H9 (cell line): ENCODE data around the gene PRKAG2. TPM values are rescaled to one million over a fixed set of nuclear protein-coding genes. Genes with fewer than 3 reads are reported as not detected.

ENCODE experiments used
- DNase-seq: peaks from one replicate; pipeline ENCODE4 v3.0.0-alpha.2; 2017
- H2AFZ ChIP-seq: one replicate; pipeline ENCODE4 v1.6.1; 2013; ENCODE audit warnings: mild to moderate bottlenecking, low read length, control low read depth, moderate library complexity
- H2AK5ac ChIP-seq: 2 replicates; pipeline ENCODE4 v1.6.1; 2013; ENCODE audit warnings: low read length, control low read depth, mixed read lengths; ENCODE audit not compliant: insufficient read length
- H2BK120ac ChIP-seq: one replicate; pipeline ENCODE4 v1.6.1; 2013; ENCODE audit warnings: low read depth, mild to moderate bottlenecking, low read length, control low read depth, inconsistent platforms; ENCODE audit not compliant: poor library complexity, severe bottlenecking
- H2BK12ac ChIP-seq: 2 replicates; pipeline ENCODE4 v1.6.1; 2013; ENCODE audit warnings: low read length, control low read depth, mixed read lengths, low read depth; ENCODE audit not compliant: insufficient read length
- H2BK15ac ChIP-seq: 2 replicates; pipeline ENCODE4 v1.6.1; 2013; ENCODE audit warnings: low read depth, low read length, control low read depth
- H2BK20ac ChIP-seq: one replicate; pipeline ENCODE4 v1.6.1; 2013; ENCODE audit warnings: low read depth, mild to moderate bottlenecking, low read length, control low read depth, inconsistent platforms; ENCODE audit not compliant: poor library complexity, severe bottlenecking
- H2BK5ac ChIP-seq: 2 replicates; pipeline ENCODE4 v1.6.1; 2013; ENCODE audit warnings: low read length, control low read depth, mixed read lengths; ENCODE audit not compliant: insufficient read length
- H3K14ac ChIP-seq: 2 replicates; pipeline ENCODE4 v1.6.1; 2013; ENCODE audit warnings: low read length, control low read depth; ENCODE audit not compliant: insufficient read depth
- H3K18ac ChIP-seq: 2 replicates; pipeline ENCODE4 v1.6.1; 2013; ENCODE audit warnings: low read depth, mild to moderate bottlenecking, mixed read lengths, low read length, control low read depth; ENCODE audit not compliant: insufficient read length
- H3K23ac ChIP-seq: 2 replicates; pipeline ENCODE4 v1.6.1; 2013; ENCODE audit warnings: low read length, control low read depth, mixed read lengths, low read depth; ENCODE audit not compliant: insufficient read length
- H3K23me2 ChIP-seq: 2 replicates; pipeline ENCODE4 v1.6.1; 2013; ENCODE audit warnings: low read depth, mild to moderate bottlenecking, mixed read lengths, low read length, control low read depth; ENCODE audit not compliant: insufficient read length, poor library complexity, severe bottlenecking
- H3K27ac ChIP-seq: 2 replicates; pipeline ENCODE4 v1.5.1; 2013; ENCODE audit warnings: low read length, control low read depth, mixed read lengths, low read depth; ENCODE audit not compliant: insufficient read length
- H3K27me3 ChIP-seq: 2 replicates; pipeline ENCODE4 v1.6.1; 2013; ENCODE audit warnings: low read length, control low read depth, inconsistent platforms; ENCODE audit not compliant: insufficient read depth
- H3K4ac ChIP-seq: 2 replicates; pipeline ENCODE4 v1.6.1; 2013; ENCODE audit warnings: low read depth, mild to moderate bottlenecking, control low read depth, inconsistent platforms, low read length, moderate library complexity
- H3K4me1 ChIP-seq: 2 replicates; pipeline ENCODE4 v1.6.1; 2013; ENCODE audit warnings: low read length, control low read depth, inconsistent platforms; ENCODE audit not compliant: insufficient read depth
- H3K4me2 ChIP-seq: 2 replicates; pipeline ENCODE4 v1.6.1; 2013; ENCODE audit warnings: low read length, control low read depth, mixed read lengths; ENCODE audit not compliant: insufficient read length, insufficient read depth
- H3K56ac ChIP-seq: 2 replicates; pipeline ENCODE4 v1.6.1; 2013; ENCODE audit warnings: low read depth, mild to moderate bottlenecking, mixed read lengths, low read length, control low read depth; ENCODE audit not compliant: insufficient read length
- H3K79me1 ChIP-seq: 2 replicates; pipeline ENCODE4 v1.6.1; 2013; ENCODE audit warnings: low read depth, mild to moderate bottlenecking, moderate library complexity, low read length, control low read depth, inconsistent platforms; ENCODE audit not compliant: insufficient read depth, poor library complexity, severe bottlenecking
- H3K79me2 ChIP-seq: 2 replicates; pipeline ENCODE4 v1.6.1; 2013; ENCODE audit warnings: low read length, control low read depth, inconsistent platforms; ENCODE audit not compliant: insufficient read depth
- H3K9ac ChIP-seq: 2 replicates; pipeline ENCODE4 v1.6.1; 2013; ENCODE audit warnings: low read length, control low read depth, mixed read lengths; ENCODE audit not compliant: insufficient read length; ENCODE audit errors: extremely low read depth
- H3K9me3 ChIP-seq: one replicate; pipeline ENCODE4 v1.6.1; 2013; ENCODE audit warnings: low read depth, low read length, inconsistent platforms; ENCODE audit not compliant: control insufficient read depth
- H3T11ph ChIP-seq: one replicate; pipeline ENCODE4 v1.6.1; 2013; ENCODE audit warnings: mild to moderate bottlenecking, low read length, control low read depth, inconsistent platforms
- H4K20me1 ChIP-seq: one replicate; pipeline ENCODE4 v1.6.1; 2013; ENCODE audit not compliant: control insufficient read depth, insufficient read length, insufficient read depth
- H4K5ac ChIP-seq: 2 replicates; pipeline ENCODE4 v1.6.1; 2013; ENCODE audit warnings: low read depth, mild to moderate bottlenecking, mixed read lengths, low read length, control low read depth; ENCODE audit not compliant: insufficient read length
- H4K8ac ChIP-seq: replicated peaks from 2 replicates; pipeline ENCODE4 v1.6.1; 2013; ENCODE audit warnings: low read length, control low read depth, mixed read lengths, low read depth; ENCODE audit not compliant: insufficient read length
- H4K91ac ChIP-seq: 2 replicates; pipeline ENCODE4 v1.6.1; 2013; ENCODE audit warnings: low read depth, mild to moderate bottlenecking, moderate library complexity, mixed read lengths, low read length, control low read depth; ENCODE audit not compliant: insufficient read length
- H3K27ac Mint-ChIP-seq, 3 experiments: 2 replicates in 2 of 3; 3 replicates in 1 of 3; pipeline ENCODE4 v1.8.0; 2020 to 2021; ENCODE audit warnings: mixed read lengths in 3 of 3, mild to moderate bottlenecking in 1 of 3, moderate library complexity in 1 of 3
- H3K27me3 Mint-ChIP-seq: 2 replicates; pipeline ENCODE4 v1.8.0; 2021; ENCODE audit warnings: low read depth, mild to moderate bottlenecking, moderate library complexity, mixed read lengths
- H3K36me3 Mint-ChIP-seq, 3 experiments: 2 replicates in 2 of 3; 3 replicates in 1 of 3; pipeline ENCODE4 v1.8.0; 2020 to 2021; ENCODE audit warnings: low read depth in 3 of 3, mixed read lengths in 3 of 3; ENCODE audit not compliant: insufficient read depth in 1 of 3
- H3K4me1 Mint-ChIP-seq, 2 experiments: 2 replicates each; pipeline ENCODE4 v1.8.0; 2020; ENCODE audit warnings: mixed read lengths in 2 of 2
- H3K4me3 Mint-ChIP-seq, 2 experiments: 2 replicates in 1 of 2; 3 replicates in 1 of 2; pipeline ENCODE4 v1.8.0; 2020 to 2021; ENCODE audit warnings: mild to moderate bottlenecking in 2 of 2, mixed read lengths in 2 of 2, moderate library complexity in 1 of 2
- H3K9me3 Mint-ChIP-seq, 2 experiments: 2 replicates in 1 of 2; 3 replicates in 1 of 2; pipeline ENCODE4 v1.8.0; 2020; ENCODE audit warnings: mild to moderate bottlenecking in 2 of 2, mixed read lengths in 2 of 2, moderate library complexity in 1 of 2
- WGBS: extraction: QIAGEN DNeasy Blood & Tissue Kit; methylation state at CpG from one replicate; pipeline ENCODE4 v1.1.7; 2013; ENCODE audit warnings: missing lambda C conversion rate, low lambda C conversion rate, mixed read lengths; ENCODE audit not compliant: insufficient read length; ENCODE audit errors: extremely low coverage; 5-methylcytosine and 5-hydroxymethylcytosine counted together
- total RNA-seq: library from RNA; stranded (reverse); gene quantifications from 2 replicates; pipeline ENCODE4 v1.2.1, GENCODE V29; 2021
- TF ChIP-seq, protein P1 (sequence below): fragments of 200-600 bp; sonication (generic); conservative IDR thresholded peaks from 3 replicates; pipeline ENCODE4 v1.8.0; 2021; ENCODE audit warnings: antibody characterized with exemption, mild to moderate bottlenecking

PRKAG2 gene
- total RNA-seq, 1 experiment from 2014 or later = 11.8 TPM

DNA sequence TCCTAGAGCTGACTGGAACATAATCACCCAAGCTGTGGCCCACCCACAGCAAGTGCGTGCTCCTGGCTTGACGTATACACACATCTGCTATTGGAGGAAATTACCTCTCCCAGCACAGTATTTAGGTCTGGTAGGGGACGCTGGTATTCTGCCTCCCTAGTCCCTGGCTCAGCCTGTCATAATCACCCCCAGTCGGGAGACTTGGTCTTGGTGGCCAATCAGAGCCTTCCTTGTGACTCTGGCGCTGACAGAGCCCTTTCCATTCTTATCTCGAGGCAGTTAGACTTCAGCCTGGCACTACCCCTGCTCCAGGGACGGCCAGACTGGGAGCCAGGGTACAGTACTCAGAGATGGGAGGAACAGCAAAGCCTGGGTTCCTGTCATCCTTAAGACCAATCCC lies 14.3 kb upstream of the PRKAG2 start:
- no peaks in the 10 kb centered on the region for H3K9me3 ChIP-seq
- no peak overlapping the region for H2BK12ac ChIP-seq
- H2BK120ac ChIP-seq = no peak overlapping the region
- H3K79me2 ChIP-seq = no peaks in the 10 kb centered on the region
- H3K9me3 Mint-ChIP-seq = no peaks in the 10 kb centered on the region
- H2BK15ac ChIP-seq = no peak overlapping the region
- no peak overlapping the region for H3K23ac ChIP-seq
- no peak overlapping the region for H3K4me3 Mint-ChIP-seq
- no peak overlapping the region for H2AK5ac ChIP-seq
- no peak overlapping the region for H3K27ac Mint-ChIP-seq
- no CpG with 5 or more reads among the region's 7 CpGs for WGBS
- TF ChIP-seq, protein P1, sequence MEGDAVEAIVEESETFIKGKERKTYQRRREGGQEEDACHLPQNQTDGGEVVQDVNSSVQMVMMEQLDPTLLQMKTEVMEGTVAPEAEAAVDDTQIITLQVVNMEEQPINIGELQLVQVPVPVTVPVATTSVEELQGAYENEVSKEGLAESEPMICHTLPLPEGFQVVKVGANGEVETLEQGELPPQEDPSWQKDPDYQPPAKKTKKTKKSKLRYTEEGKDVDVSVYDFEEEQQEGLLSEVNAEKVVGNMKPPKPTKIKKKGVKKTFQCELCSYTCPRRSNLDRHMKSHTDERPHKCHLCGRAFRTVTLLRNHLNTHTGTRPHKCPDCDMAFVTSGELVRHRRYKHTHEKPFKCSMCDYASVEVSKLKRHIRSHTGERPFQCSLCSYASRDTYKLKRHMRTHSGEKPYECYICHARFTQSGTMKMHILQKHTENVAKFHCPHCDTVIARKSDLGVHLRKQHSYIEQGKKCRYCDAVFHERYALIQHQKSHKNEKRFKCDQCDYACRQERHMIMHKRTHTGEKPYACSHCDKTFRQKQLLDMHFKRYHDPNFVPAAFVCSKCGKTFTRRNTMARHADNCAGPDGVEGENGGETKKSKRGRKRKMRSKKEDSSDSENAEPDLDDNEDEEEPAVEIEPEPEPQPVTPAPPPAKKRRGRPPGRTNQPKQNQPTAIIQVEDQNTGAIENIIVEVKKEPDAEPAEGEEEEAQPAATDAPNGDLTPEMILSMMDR = no peak
- no peak overlapping the region for H3K4ac ChIP-seq
- no peak overlapping the region for H3K27ac ChIP-seq
- no peak overlapping the region for H4K91ac ChIP-seq
- H3K56ac ChIP-seq = no peak overlapping the region
- no peaks in the 10 kb centered on the region for H3K79me1 ChIP-seq
- peaks cover 15 to 32% of the 10 kb centered on the region in 2 experiments for H3K4me1 Mint-ChIP-seq
- H3K27me3 ChIP-seq = no peaks in the 10 kb centered on the region
- H3T11ph ChIP-seq = no peak overlapping the region
- H2BK20ac ChIP-seq = no peak overlapping the region
- no peak overlapping the region for H3K9ac ChIP-seq
- H3K27me3 Mint-ChIP-seq = peaks cover 53% of the 10 kb centered on the region
- no peak overlapping the region for H3K4me2 ChIP-seq
- H3K23me2 ChIP-seq = no peaks in the 10 kb centered on the region
- H3K14ac ChIP-seq = no peak overlapping the region
- DNase-seq = peak; percentile 29
- H3K36me3 Mint-ChIP-seq = no peaks in the 10 kb centered on the region
- no peak overlapping the region for H3K18ac ChIP-seq
- H4K8ac ChIP-seq = no peak overlapping the region
- H4K20me1 ChIP-seq = no peaks in the 10 kb centered on the region
- no peak overlapping the region for H4K5ac ChIP-seq
- H3K4me1 ChIP-seq = no peaks in the 10 kb centered on the region
- no peak overlapping the region for H2BK5ac ChIP-seq
- H2AFZ ChIP-seq = no peak overlapping the region
